Measurements from ENCODE around the gene USP31. TPM values are rescaled to one million over a fixed set of nuclear protein-coding genes. Genes with fewer than 3 reads are reported as not detected.

Gene USP31
- total RNA-seq, 1 experiment from 2014 or later = 16.1 TPM

GRCh38 chr16:23187341-23187740, 38.1 kb upstream of the USP31 start:
- Histone ChIP-seq H3K27me3 (ENCODE audit: insufficient read depth, low read length) (peaks cover 15% of the 10 kb centered on the region), H3K9ac (ENCODE audit: extremely low read depth, insufficient read length, low read length) (no peak overlapping the region), H3K18ac (ENCODE audit: insufficient read length, low read depth, low read length) (no peak overlapping the region), H2BK12ac (ENCODE audit: insufficient read length, low read depth, low read length) (no peak overlapping the region), H4K20me1 (ENCODE audit: control insufficient read depth, insufficient read depth, insufficient read length) (no peaks in the 10 kb centered on the region), H2BK15ac (ENCODE audit: low read depth, low read length) (no peak overlapping the region), H3K79me1 (ENCODE audit: insufficient read depth, low read depth, low read length, poor library complexity, severe bottlenecking) (no peaks in the 10 kb centered on the region), H2AK5ac (ENCODE audit: insufficient read length, low read length) (no peak overlapping the region), H3K4me1 (ENCODE audit: insufficient read depth, low read length) (no peaks in the 10 kb centered on the region), H3K4ac (ENCODE audit: low read depth, low read length) (no peak overlapping the region), H3T11ph (ENCODE audit: low read length) (no peak overlapping the region), H4K5ac (ENCODE audit: insufficient read length, low read depth, low read length) (no peak overlapping the region), H3K14ac (ENCODE audit: insufficient read depth, low read length) (no peak overlapping the region), H4K91ac (ENCODE audit: insufficient read length, low read depth, low read length) (no peak overlapping the region), H2AFZ (ENCODE audit: low read length) (no peak overlapping the region), H3K79me2 (ENCODE audit: insufficient read depth, low read length) (no peaks in the 10 kb centered on the region), H3K9me3 (ENCODE audit: control insufficient read depth, low read depth, low read length) (no peaks in the 10 kb centered on the region), H3K56ac (ENCODE audit: insufficient read length, low read depth, low read length) (no peak overlapping the region), H2BK5ac (ENCODE audit: insufficient read length, low read length) (no peak overlapping the region), H2BK20ac (ENCODE audit: low read depth, low read length, poor library complexity, severe bottlenecking) (no peak overlapping the region), H4K8ac (replicated peaks; ENCODE audit: insufficient read length, low read depth, low read length) (no peak overlapping the region), H3K23ac (ENCODE audit: insufficient read length, low read depth, low read length) (no peak overlapping the region), H3K4me2 (ENCODE audit: insufficient read depth, insufficient read length, low read length) (no peak overlapping the region), H2BK120ac (ENCODE audit: low read depth, low read length, poor library complexity, severe bottlenecking) (no peak overlapping the region), H3K27ac (ENCODE audit: insufficient read length, low read depth, low read length) (no peak overlapping the region), H3K23me2 (ENCODE audit: insufficient read length, low read depth, low read length, poor library complexity, severe bottlenecking) (peaks cover 6% of the 10 kb centered on the region)
- Mint-ChIP-seq H3K4me3 (no peak overlapping the region), H3K9me3 (no peaks in the 10 kb centered on the region), H3K36me3 (ENCODE audit: insufficient read depth in 1 of 3, low read depth in 3 of 3) (no peaks in the 10 kb centered on the region; a peak in 1 of 7 replicates), H3K4me1 (peaks cover 10 to 16% of the 10 kb centered on the region in 2 experiments), H3K27ac (no peak overlapping the region; a peak in 1 of 7 replicates), H3K27me3 (ENCODE audit: low read depth) (peaks cover 44% of the 10 kb centered on the region)
- DNase-seq = no peak
- WGBS (ENCODE audit: extremely low coverage, insufficient read length, low lambda C conversion rate) = no CpG with 5 or more reads among the region's 3 CpGs
- TF ChIP-seq CTCF (conservative IDR thresholded peaks at IDR 0.05) = no peak

Measured in H9 (cell line).